ENCODE measurements around the gene JAZF1.

Gene JAZF1

GRCh38 chr7:28191751-28192150, 11.2 kb upstream of the JAZF1 start:
- Histone ChIP-seq H3K36me3 (ENCODE audit: insufficient read depth, low read length) (no peaks in the 10 kb centered on the region), H3K79me2 (ENCODE audit: control insufficient read depth, insufficient read depth, low read length, unreplicated experiment) (no peaks in the 10 kb centered on the region), H3K27me3 (ENCODE audit: insufficient read depth, low read length) (no peaks in the 10 kb centered on the region), H3K27ac (ENCODE audit: low read depth, low read length) (no peak overlapping the region), H2AFZ (ENCODE audit: low read length, unreplicated experiment) (no peak overlapping the region), H3K4me3 (ENCODE audit: low read depth, low read length) (no peak overlapping the region), H3K4me1 (ENCODE audit: control insufficient read depth, insufficient read depth, low read length, unreplicated experiment) (peaks cover 10% of the 10 kb centered on the region)

- H3K27me3 ChIP-seq (ENCODE audit: insufficient read depth, low read length): no peaks in the 10 kb centered on the region
- no peaks in the 10 kb centered on the region for H3K36me3 ChIP-seq (ENCODE audit: insufficient read depth, low read length)
- peaks cover 10% of the 10 kb centered on the region for H3K4me1 ChIP-seq (ENCODE audit: control insufficient read depth, insufficient read depth, low read length, unreplicated experiment)
- no peaks in the 10 kb centered on the region for H3K79me2 ChIP-seq (ENCODE audit: control insufficient read depth, insufficient read depth, low read length, unreplicated experiment)
- no peak overlapping the region for H3K27ac ChIP-seq (ENCODE audit: low read depth, low read length)
- no peak overlapping the region for H3K4me3 ChIP-seq (ENCODE audit: low read depth, low read length)
- no peak overlapping the region for H2AFZ ChIP-seq (ENCODE audit: low read length, unreplicated experiment)
Observed at GRCh38 chr7:28191184-28191583, 10.6 kb upstream of the JAZF1 start.

GRCh38 chr7:28190077-28190710, 9.6 kb upstream of the JAZF1 start:
- H3K27ac ChIP-seq (ENCODE audit: low read depth, low read length): no peak overlapping the region
- H3K4me1 ChIP-seq (ENCODE audit: control insufficient read depth, insufficient read depth, low read length, unreplicated experiment): peaks cover 10% of the 10 kb centered on the region
- H3K36me3 ChIP-seq (ENCODE audit: insufficient read depth, low read length): no peaks in the 10 kb centered on the region
- no peaks in the 10 kb centered on the region for H3K79me2 ChIP-seq (ENCODE audit: control insufficient read depth, insufficient read depth, low read length, unreplicated experiment)
- H3K4me3 ChIP-seq (ENCODE audit: low read depth, low read length): peak overlapping the region; percentile 59; the same call in 1 of the 2 replicates
- peak overlapping the region; percentile 70 for H2AFZ ChIP-seq (ENCODE audit: low read length, unreplicated experiment)
- H3K27me3 ChIP-seq (ENCODE audit: insufficient read depth, low read length): no peaks in the 10 kb centered on the region

DNA sequence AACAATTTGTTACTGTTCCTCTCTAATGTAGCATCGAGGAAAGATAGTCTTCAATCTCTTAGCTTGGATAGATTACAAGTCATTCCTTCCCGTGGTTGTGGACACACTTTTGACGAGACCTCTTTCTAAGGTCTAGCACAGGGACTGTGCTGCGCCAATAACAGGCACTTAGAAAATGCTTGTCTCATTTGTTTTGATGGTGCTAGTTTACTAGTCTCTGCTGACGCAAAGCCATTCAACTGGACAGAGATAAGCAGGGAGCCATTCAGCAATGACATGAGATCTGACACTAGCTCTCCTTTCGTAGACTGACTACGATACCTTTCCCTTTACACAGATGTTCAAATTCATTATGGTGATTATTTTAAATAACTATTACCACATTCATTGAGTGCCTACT, 6.4 kb upstream of the JAZF1 start:
- Histone ChIP-seq H3K36me3 (ENCODE audit: insufficient read depth, low read length) (no peaks in the 10 kb centered on the region), H2AFZ (ENCODE audit: low read length, unreplicated experiment) (no peak overlapping the region), H3K4me3 (ENCODE audit: low read depth, low read length) (no peak overlapping the region), H3K27me3 (ENCODE audit: insufficient read depth, low read length) (no peaks in the 10 kb centered on the region), H3K27ac (ENCODE audit: low read depth, low read length) (no peak overlapping the region), H3K4me1 (ENCODE audit: control insufficient read depth, insufficient read depth, low read length, unreplicated experiment) (peaks cover 25% of the 10 kb centered on the region), H3K79me2 (ENCODE audit: control insufficient read depth, insufficient read depth, low read length, unreplicated experiment) (no peaks in the 10 kb centered on the region)

- Histone ChIP-seq H2AFZ (ENCODE audit: low read length, unreplicated experiment) (no peak overlapping the region), H3K36me3 (ENCODE audit: insufficient read depth, low read length) (no peaks in the 10 kb centered on the region), H3K27ac (ENCODE audit: low read depth, low read length) (no peak overlapping the region), H3K4me1 (ENCODE audit: control insufficient read depth, insufficient read depth, low read length, unreplicated experiment) (peaks cover 17% of the 10 kb centered on the region), H3K27me3 (ENCODE audit: insufficient read depth, low read length) (no peaks in the 10 kb centered on the region), H3K4me3 (ENCODE audit: low read depth, low read length) (no peak overlapping the region), H3K79me2 (ENCODE audit: control insufficient read depth, insufficient read depth, low read length, unreplicated experiment) (peaks cover 9% of the 10 kb centered on the region)
Observed at GRCh38 chr7:28183627-28184026, 3.0 kb upstream of the JAZF1 start.

GRCh38 chr7:28182071-28182471, 1.5 kb upstream of the JAZF1 start:
- no peaks in the 10 kb centered on the region for H3K36me3 ChIP-seq (ENCODE audit: insufficient read depth, low read length)
- H2AFZ ChIP-seq (ENCODE audit: low read length, unreplicated experiment): no peak overlapping the region

DNA sequence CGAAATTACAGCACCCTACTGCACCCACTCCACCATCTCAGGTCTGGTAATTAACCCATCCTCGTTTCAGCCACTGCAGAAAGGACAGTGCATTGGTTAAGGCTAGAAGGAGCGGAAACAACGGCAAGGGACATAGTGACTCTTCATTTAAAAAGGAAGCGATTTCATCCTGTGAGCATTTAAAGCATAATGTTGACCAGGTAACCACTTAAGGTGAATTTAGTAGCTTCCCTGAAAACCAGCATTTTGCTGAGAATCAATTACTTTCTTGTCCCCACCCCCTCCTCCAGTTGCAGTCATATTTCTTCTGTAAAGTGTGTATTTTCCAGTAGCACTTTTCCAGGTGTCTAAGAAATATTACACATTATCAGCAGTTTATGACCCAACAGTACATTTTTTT, 821 bp upstream of the JAZF1 start:
- peaks cover 30% of the 10 kb centered on the region for H3K4me1 ChIP-seq (ENCODE audit: control insufficient read depth, insufficient read depth, low read length, unreplicated experiment)
- H3K4me3 ChIP-seq (ENCODE audit: low read depth, low read length): peak overlapping the region; percentile 86; the same call in 1 of the 2 replicates
- peaks cover 28% of the 10 kb centered on the region for H3K79me2 ChIP-seq (ENCODE audit: control insufficient read depth, insufficient read depth, low read length, unreplicated experiment)
- H3K27ac ChIP-seq (ENCODE audit: low read depth, low read length): no peak overlapping the region
- H2AFZ ChIP-seq (ENCODE audit: low read length, unreplicated experiment): no peak overlapping the region
- H3K36me3 ChIP-seq (ENCODE audit: insufficient read depth, low read length): no peaks in the 10 kb centered on the region
- no peaks in the 10 kb centered on the region for H3K27me3 ChIP-seq (ENCODE audit: insufficient read depth, low read length)

More at GRCh38 chr7:28182071-28182471, 1.5 kb upstream of the JAZF1 start:
- H3K27ac ChIP-seq (ENCODE audit: low read depth, low read length): no peak overlapping the region
- H3K4me3 ChIP-seq (ENCODE audit: low read depth, low read length): no peak overlapping the region
- H3K27me3 ChIP-seq (ENCODE audit: insufficient read depth, low read length): no peaks in the 10 kb centered on the region
- H3K4me1 ChIP-seq (ENCODE audit: control insufficient read depth, insufficient read depth, low read length, unreplicated experiment): peaks cover 28% of the 10 kb centered on the region
- H3K79me2 ChIP-seq (ENCODE audit: control insufficient read depth, insufficient read depth, low read length, unreplicated experiment): peaks cover 24% of the 10 kb centered on the region

DNA sequence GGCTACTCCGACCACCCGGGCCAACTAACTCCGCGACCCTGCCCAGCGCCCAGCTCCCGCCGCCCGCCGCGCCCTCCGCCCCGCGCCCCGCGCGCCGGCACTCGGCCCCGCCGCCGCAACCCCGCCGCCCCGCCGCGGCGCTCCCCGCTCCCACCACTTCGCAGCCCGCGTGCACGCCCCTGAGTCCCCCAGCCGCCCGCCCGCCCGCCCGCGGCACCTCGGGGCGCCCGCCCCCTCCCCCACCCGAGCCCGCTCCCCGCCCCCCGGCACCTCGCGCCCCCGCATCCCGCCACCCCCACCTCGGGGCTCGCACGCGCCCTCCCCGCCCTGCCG, 598 bp downstream of the JAZF1 start:
- no peaks in the 10 kb centered on the region for H3K36me3 ChIP-seq (ENCODE audit: insufficient read depth, low read length)
- H3K27me3 ChIP-seq (ENCODE audit: insufficient read depth, low read length): no peaks in the 10 kb centered on the region
- peak overlapping the region; percentile 93 for H3K4me3 ChIP-seq (ENCODE audit: low read depth, low read length)
- peaks cover 42% of the 10 kb centered on the region for H3K79me2 ChIP-seq (ENCODE audit: control insufficient read depth, insufficient read depth, low read length, unreplicated experiment)
- peak overlapping the region; percentile 85 for H2AFZ ChIP-seq (ENCODE audit: low read length, unreplicated experiment)
- H3K27ac ChIP-seq (ENCODE audit: low read depth, low read length): no peak overlapping the region
- H3K4me1 ChIP-seq (ENCODE audit: control insufficient read depth, insufficient read depth, low read length, unreplicated experiment): peaks cover 33% of the 10 kb centered on the region

- Histone ChIP-seq H3K27ac (ENCODE audit: low read depth, low read length) (no peak overlapping the region; the same call in 1 of the 2 replicates), H3K79me2 (ENCODE audit: control insufficient read depth, insufficient read depth, low read length, unreplicated experiment) (peaks cover 48% of the 10 kb centered on the region), H2AFZ (ENCODE audit: low read length, unreplicated experiment) (peak overlapping the region; percentile 46), H3K4me3 (ENCODE audit: low read depth, low read length) (peak overlapping the region; percentile 93), H3K27me3 (ENCODE audit: insufficient read depth, low read length) (no peaks in the 10 kb centered on the region), H3K36me3 (ENCODE audit: insufficient read depth, low read length) (no peaks in the 10 kb centered on the region), H3K4me1 (ENCODE audit: control insufficient read depth, insufficient read depth, low read length, unreplicated experiment) (peaks cover 31% of the 10 kb centered on the region)
Observed at GRCh38 chr7:28179120-28180030, 1.2 kb downstream of the JAZF1 start.

DNA sequence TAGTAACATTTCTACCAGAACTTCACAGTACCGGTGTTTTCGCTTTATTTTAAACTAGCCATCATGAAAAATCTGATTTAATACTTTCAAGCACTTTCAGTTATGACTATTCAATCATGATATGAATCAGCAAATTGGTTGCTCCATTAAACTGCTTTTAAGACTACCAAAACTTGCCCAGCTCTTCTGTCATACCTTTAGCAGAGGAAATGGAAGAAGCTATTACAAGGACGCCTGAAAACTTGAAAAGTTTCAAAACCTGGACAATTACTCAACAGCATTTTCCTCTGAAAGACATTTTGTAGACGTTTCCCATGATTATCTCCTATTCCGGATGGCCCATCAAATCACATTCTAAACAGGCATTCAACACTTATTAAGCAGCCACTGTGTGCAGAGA, 2.0 kb downstream of the JAZF1 start:
- no peaks in the 10 kb centered on the region for H3K36me3 ChIP-seq (ENCODE audit: insufficient read depth, low read length)
- peak overlapping the region; percentile 28 for H2AFZ ChIP-seq (ENCODE audit: low read length, unreplicated experiment)
- H3K4me1 ChIP-seq (ENCODE audit: control insufficient read depth, insufficient read depth, low read length, unreplicated experiment): peaks cover 23% of the 10 kb centered on the region
- H3K27ac ChIP-seq (ENCODE audit: low read depth, low read length): peak overlapping the region; percentile 53
- peak overlapping the region; percentile 93 for H3K4me3 ChIP-seq (ENCODE audit: low read depth, low read length)
- no peaks in the 10 kb centered on the region for H3K27me3 ChIP-seq (ENCODE audit: insufficient read depth, low read length)
- peaks cover 53% of the 10 kb centered on the region for H3K79me2 ChIP-seq (ENCODE audit: control insufficient read depth, insufficient read depth, low read length, unreplicated experiment)

DNA sequence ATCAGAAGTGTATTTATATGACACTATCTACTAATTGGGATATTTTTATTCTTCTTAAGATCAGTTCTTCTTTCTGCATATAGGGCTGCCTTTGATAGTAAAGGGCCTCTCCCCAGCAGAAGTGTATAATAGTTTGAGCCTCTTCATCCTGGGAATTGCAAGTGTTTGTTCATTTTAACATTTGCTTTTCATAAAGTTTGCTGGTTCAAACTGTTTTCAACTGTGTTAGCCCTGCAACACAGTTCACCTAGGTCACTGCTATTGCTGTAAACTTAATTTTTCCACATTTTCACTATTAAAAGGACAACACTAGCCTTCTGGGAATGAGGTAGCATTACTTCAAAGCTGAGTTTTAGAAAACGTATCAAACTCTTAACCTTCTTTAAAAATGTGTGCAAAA, 2.8 kb downstream of the JAZF1 start:
- Histone ChIP-seq H3K79me2 (ENCODE audit: control insufficient read depth, insufficient read depth, low read length, unreplicated experiment) (peaks cover 56% of the 10 kb centered on the region), H3K4me1 (ENCODE audit: control insufficient read depth, insufficient read depth, low read length, unreplicated experiment) (peaks cover 19% of the 10 kb centered on the region), H2AFZ (ENCODE audit: low read length, unreplicated experiment) (no peak overlapping the region), H3K36me3 (ENCODE audit: insufficient read depth, low read length) (no peaks in the 10 kb centered on the region), H3K27me3 (ENCODE audit: insufficient read depth, low read length) (no peaks in the 10 kb centered on the region), H3K4me3 (ENCODE audit: low read depth, low read length) (no peak overlapping the region), H3K27ac (ENCODE audit: low read depth, low read length) (no peak overlapping the region)
